Neural cell (in vitro differentiated cells): ENCODE measurements around the gene ASTN1. TPM values are rescaled to one million over a fixed set of nuclear protein-coding genes. Genes with fewer than 3 reads are reported as not detected.

Experiments
- H2AFZ ChIP-seq: fragments of 200-600, 300-800 bp; sonication (generic), shearing (Covaris generic); 2 replicates; pipeline ENCODE4 v1.6.0; 2014; ENCODE audit warnings: low read depth, mild to moderate bottlenecking, antibody characterized with exemption, low read length, moderate library complexity
- H3F3A ChIP-seq: fragments of 200-600 bp; shearing (Covaris generic); 2 replicates; pipeline ENCODE4 v1.6.1; 2016; ENCODE audit warnings: mild to moderate bottlenecking, moderate library complexity, mixed read lengths, antibody characterized with exemption, low read length; ENCODE audit not compliant: insufficient read depth, poor library complexity, severe bottlenecking
- H3K27ac ChIP-seq: fragments of 200-600, 300-800 bp; sonication (generic), shearing (Covaris generic); 2 replicates; pipeline ENCODE4 v1.5.1; 2014; ENCODE audit warnings: mild to moderate bottlenecking, low read length, moderate library complexity
- H3K27me3 ChIP-seq: fragments of 300-800, 200-600 bp; sonication (generic), shearing (Covaris generic); 2 replicates; pipeline ENCODE4 v1.6.0; 2014; ENCODE audit warnings: mild to moderate bottlenecking, low read depth, low read length, moderate library complexity; ENCODE audit not compliant: insufficient read depth
- H3K36me3 ChIP-seq: fragments of 300-800, 200-600 bp; sonication (generic), shearing (Covaris generic); 2 replicates; pipeline ENCODE4 v1.5.1; 2014; ENCODE audit warnings: mild to moderate bottlenecking, antibody characterized with exemption, low read length, moderate library complexity; ENCODE audit not compliant: insufficient read depth
- H3K4me2 ChIP-seq: fragments of 300-800, 200-600 bp; sonication (generic), shearing (Covaris generic); 2 replicates; pipeline ENCODE4 v1.6.0; 2014; ENCODE audit warnings: mild to moderate bottlenecking, low read length
- H3K4me3 ChIP-seq: fragments of 300-800, 200-600 bp; sonication (generic), shearing (Covaris generic); 2 replicates; pipeline ENCODE4 v1.5.1; 2014; ENCODE audit warnings: mild to moderate bottlenecking, low read length, moderate library complexity
- H3K79me2 ChIP-seq: fragments of 200-600 bp; shearing (Covaris generic); replicated peaks from 2 replicates; pipeline ENCODE4 v1.6.0; 2014; ENCODE audit warnings: mild to moderate bottlenecking, low read length, moderate library complexity; ENCODE audit not compliant: insufficient read depth
- H3K9ac ChIP-seq: fragments of 300-800, 200-600 bp; sonication (generic), shearing (Covaris generic); 2 replicates; pipeline ENCODE4 v1.6.1; 2016; ENCODE audit warnings: mild to moderate bottlenecking, low read length, mixed read lengths
- H3K9me2 ChIP-seq: fragments of 200-600 bp; shearing (Covaris generic); 2 replicates; pipeline ENCODE4 v1.6.1; 2016; ENCODE audit warnings: mild to moderate bottlenecking, low read length, mixed read lengths; ENCODE audit not compliant: insufficient read depth
- H3K9me3 ChIP-seq: fragments of 200-600, 300-800 bp; sonication (generic), shearing (Covaris generic); 2 replicates; pipeline ENCODE4 v1.6.1; 2016; ENCODE audit warnings: mild to moderate bottlenecking, mixed run types, low read length, moderate library complexity, mixed read lengths
- H4K20me1 ChIP-seq: fragments of 200-600 bp; shearing (Covaris generic); 2 replicates; pipeline ENCODE4 v1.6.1; 2016; ENCODE audit warnings: mild to moderate bottlenecking, mixed run types; ENCODE audit not compliant: insufficient read depth
- EP300 ChIP-seq: fragments of 450-650 bp; conservative IDR thresholded peaks from 2 replicates; pipeline ENCODE4 v1.6.1; 2014; ENCODE audit warnings: antibody characterized with exemption, mild to moderate bottlenecking, moderate library complexity; ENCODE audit not compliant: poor library complexity, severe bottlenecking
- EZH2 ChIP-seq: fragments of 200-600, 300-800 bp; shearing (Covaris generic), sonication (generic); IDR thresholded peaks from 2 replicates; pipeline ENCODE4 v1.6.1; 2014; ENCODE audit warnings: antibody characterized with exemption, low read length, borderline replicate concordance, mild to moderate bottlenecking; ENCODE audit not compliant: insufficient read depth, poor library complexity, severe bottlenecking
- MXI1 ChIP-seq: fragments of 450-650 bp; conservative IDR thresholded peaks from 2 replicates; pipeline ENCODE4 v1.6.1; 2014; ENCODE audit warnings: antibody characterized with exemption, mild to moderate bottlenecking; ENCODE audit not compliant: poor library complexity, severe bottlenecking
- POLR2AphosphoS5 ChIP-seq: IDR thresholded peaks from 2 replicates; pipeline ENCODE4 v1.6.1; 2012
- RAD21 ChIP-seq: fragments of 450-650 bp; conservative IDR thresholded peaks from 2 replicates; pipeline ENCODE4 v1.6.1; 2014; ENCODE audit warnings: antibody characterized with exemption, mild to moderate bottlenecking, moderate library complexity
- REST ChIP-seq: IDR thresholded peaks from 2 replicates; pipeline ENCODE4 v1.6.1; 2012; ENCODE audit warnings: borderline replicate concordance
- SMC3 ChIP-seq: fragments of 450-650 bp; conservative IDR thresholded peaks from 2 replicates; pipeline ENCODE4 v1.6.1; 2014; ENCODE audit warnings: antibody characterized with exemption, mild to moderate bottlenecking, moderate library complexity; ENCODE audit not compliant: poor library complexity
- TAF1 ChIP-seq: IDR thresholded peaks from 2 replicates; pipeline ENCODE4 v1.6.1; 2012; ENCODE audit warnings: low read depth
- polyA plus RNA-seq: library from polyadenylated mRNA; depleted of rRNA; stranded (reverse); fragments of >200 nt; gene quantifications from 2 replicates; pipeline ENCODE4 v1.2.3, GENCODE V29; 2014

Gene ASTN1
- polyA plus RNA-seq, 1 donor from 2014 or later, result 33.4 TPM

GRCh38 chr1:177091040-177091439 lies 73.5 kb downstream of the ASTN1 start:
- no peak overlapping the region for H3K4me2 ChIP-seq

GRCh38 chr1:177088966-177089365 lies 75.5 kb downstream of the ASTN1 start:
- TF ChIP-seq SMC3 (no peak), MXI1 (no peak), POLR2AphosphoS5 (no peak), REST (no peak), EP300 (no peak), TAF1 (no peak)

More at GRCh38 chr1:177091040-177091439, 73.5 kb downstream of the ASTN1 start:
- no peaks in the 10 kb centered on the region for H3K27me3 ChIP-seq
- no peaks in the 10 kb centered on the region for H3K9me2 ChIP-seq
- no peak for TF ChIP-seq SMC3
- no peak for TF ChIP-seq RAD21
- TF ChIP-seq REST, result no peak
- TF ChIP-seq EZH2, result no peak
- no peak for TF ChIP-seq TAF1
- no peak overlapping the region for H3K27ac ChIP-seq
- no peaks in the 10 kb centered on the region for H3K36me3 ChIP-seq
- no peak overlapping the region for H2AFZ ChIP-seq
- H3K79me2 ChIP-seq, result peaks cover 7% of the 10 kb centered on the region
- H4K20me1 ChIP-seq, result no peaks in the 10 kb centered on the region
- H3K4me3 ChIP-seq, result no peak overlapping the region
- no peak overlapping the region for H3K9ac ChIP-seq
- no peaks in the 10 kb centered on the region for H3K9me3 ChIP-seq
- H3F3A ChIP-seq, result no peaks in the 10 kb centered on the region

More at GRCh38 chr1:177088966-177089365, 75.5 kb downstream of the ASTN1 start:
- peaks cover 7% of the 10 kb centered on the region for H3K79me2 ChIP-seq
- H3K9ac ChIP-seq, result no peak overlapping the region
- no peaks in the 10 kb centered on the region for H3K36me3 ChIP-seq
- H3K27me3 ChIP-seq, result no peaks in the 10 kb centered on the region
- H3K9me2 ChIP-seq, result no peaks in the 10 kb centered on the region
- no peaks in the 10 kb centered on the region for H3K9me3 ChIP-seq
- no peak overlapping the region for H2AFZ ChIP-seq
- no peak overlapping the region for H3K4me3 ChIP-seq
- H3K27ac ChIP-seq, result no peak overlapping the region
- no peaks in the 10 kb centered on the region for H4K20me1 ChIP-seq
- H3F3A ChIP-seq, result no peaks in the 10 kb centered on the region
- no peak overlapping the region for H3K4me2 ChIP-seq
